ENCODE data around the gene SLC38A6. TPM values are rescaled to one million over a fixed set of nuclear protein-coding genes. Genes with fewer than 3 reads are reported as not detected.

Gene SLC38A6
- total and polyA plus RNA-seq, 7 experiments from 2014 or later, result 5.8 to 21.9 (median 14.5) TPM

- no peak overlapping the region for H3K27ac Mint-ChIP-seq
- no peaks in the 10 kb centered on the region for H3K4me1 ChIP-seq (ENCODE audit: control insufficient read depth in 2 of 2, insufficient read depth in 2 of 2, low read length in 2 of 2)
- H3K9me3 ChIP-seq (ENCODE audit: control insufficient read depth in 2 of 3, low read length in 3 of 3), result no peaks in the 10 kb centered on the region
- H3K27me3 Mint-ChIP-seq, result no peaks in the 10 kb centered on the region
- peaks cover 8 to 22% (median 14%) of the 10 kb centered on the region in 5 donors for H3K36me3 Mint-ChIP-seq
- H3K4me1 Mint-ChIP-seq, result peaks cover 0 to 9% (median 0%) of the 10 kb centered on the region in 7 donors
- no peak overlapping the region for H3K27ac ChIP-seq (ENCODE audit: low read depth, low read length)
- CTCF ChIA-PET, result no interaction called here
- no peaks in the 10 kb centered on the region for H3K27me3 ChIP-seq (ENCODE audit: control insufficient read depth in 2 of 2, insufficient read depth in 2 of 2, low read length in 2 of 2)
- no peak overlapping the region for H3K4me3 ChIP-seq (ENCODE audit: low read length)
- H3K9me3 Mint-ChIP-seq, result peaks cover 0 to 4% (median 0%) of the 10 kb centered on the region in 11 donors
- no peak for ATAC-seq
- no peak for DNase-seq
- POLR2A ChIA-PET, result no interaction called here
- H3K4me3 Mint-ChIP-seq, result no peak overlapping the region
- intact Hi-C loops (cut with micrococcal nuclease), result no loop called here
- H3K36me3 ChIP-seq (ENCODE audit: control insufficient read depth in 2 of 3, insufficient read depth in 3 of 3, low read length in 3 of 3), result no peaks in the 10 kb centered on the region
These were observed 34.3 kb upstream of the SLC38A6 start for GRCh38 chr14:60946773-60947172.

GRCh38 chr14:60951776-60952435 lies 29.1 kb upstream of the SLC38A6 start:
- Mint-ChIP-seq H3K36me3 (peaks cover 10 to 25% (median 16%) of the 10 kb centered on the region in 5 donors), H3K27ac (no peak overlapping the region), H3K9me3 (peaks cover 3 to 17% (median 15%) of the 10 kb centered on the region in 11 donors), H3K27me3 (no peaks in the 10 kb centered on the region), H3K4me3 (no peak overlapping the region), H3K4me1 (peaks cover 0 to 4% (median 0%) of the 10 kb centered on the region in 7 donors)
- POLR2A ChIA-PET, result no interaction called here
- no peak overlapping the region for H3K4me3 ChIP-seq (ENCODE audit: low read length)
- H3K27ac ChIP-seq (ENCODE audit: low read depth, low read length), result no peak overlapping the region
- DNase-seq (no peak), ATAC-seq (no peak)
- intact Hi-C loops (cut with micrococcal nuclease), result no loop called here
- peaks cover 0 to 6% (median 0%) of the 10 kb centered on the region in 3 experiments for H3K9me3 ChIP-seq (ENCODE audit: control insufficient read depth in 2 of 3, low read length in 3 of 3)
- CTCF ChIA-PET, result no interaction called here
- no peaks in the 10 kb centered on the region for H3K4me1 ChIP-seq (ENCODE audit: control insufficient read depth in 2 of 2, insufficient read depth in 2 of 2, low read length in 2 of 2)
- no peaks in the 10 kb centered on the region for H3K27me3 ChIP-seq (ENCODE audit: control insufficient read depth in 2 of 2, insufficient read depth in 2 of 2, low read length in 2 of 2)
- H3K36me3 ChIP-seq (ENCODE audit: control insufficient read depth in 2 of 3, insufficient read depth in 3 of 3, low read length in 3 of 3), result no peaks in the 10 kb centered on the region

GRCh38 chr14:60956202-60956601 lies 24.8 kb upstream of the SLC38A6 start:
- Mint-ChIP-seq H3K9me3 (peaks cover 12 to 53% (median 35%) of the 10 kb centered on the region in 11 donors), H3K4me1 (peaks cover 0 to 5% (median 0%) of the 10 kb centered on the region in 7 donors), H3K27ac (no peak overlapping the region), H3K36me3 (peaks cover 22 to 41% (median 40%) of the 10 kb centered on the region in 5 donors), H3K4me3 (no peak overlapping the region), H3K27me3 (no peaks in the 10 kb centered on the region)
- ChIA-PET POLR2A (no interaction called here), CTCF (no interaction called here)
- no peak for DNase-seq
- Histone ChIP-seq H3K4me1 (ENCODE audit: control insufficient read depth in 2 of 2, insufficient read depth in 2 of 2, low read length in 2 of 2) (no peaks in the 10 kb centered on the region), H3K4me3 (ENCODE audit: low read length) (no peak overlapping the region), H3K36me3 (ENCODE audit: control insufficient read depth in 2 of 3, insufficient read depth in 3 of 3, low read length in 3 of 3) (no peaks in the 10 kb centered on the region), H3K9me3 (ENCODE audit: control insufficient read depth in 2 of 3, low read length in 3 of 3) (peaks cover 0 to 26% (median 0%) of the 10 kb centered on the region in 3 experiments), H3K27ac (ENCODE audit: low read depth, low read length) (no peak overlapping the region), H3K27me3 (ENCODE audit: control insufficient read depth in 2 of 2, insufficient read depth in 2 of 2, low read length in 2 of 2) (no peaks in the 10 kb centered on the region)
- no peak for ATAC-seq
- intact Hi-C loops (cut with micrococcal nuclease), result no loop called here

- H3K27me3 ChIP-seq (ENCODE audit: control insufficient read depth in 2 of 2, insufficient read depth in 2 of 2, low read length in 2 of 2), result no peaks in the 10 kb centered on the region
- Mint-ChIP-seq H3K9me3 (peaks cover 12 to 53% (median 35%) of the 10 kb centered on the region in 11 donors), H3K4me3 (no peak overlapping the region), H3K36me3 (peaks cover 22 to 43% (median 42%) of the 10 kb centered on the region in 5 donors), H3K4me1 (peaks cover 0 to 5% (median 0%) of the 10 kb centered on the region in 7 donors), H3K27me3 (no peaks in the 10 kb centered on the region), H3K27ac (no peak overlapping the region)
- no peak for ATAC-seq
- H3K9me3 ChIP-seq (ENCODE audit: control insufficient read depth in 2 of 3, low read length in 3 of 3), result peaks cover 0 to 26% (median 0%) of the 10 kb centered on the region in 3 experiments
- DNase-seq, result no peak
- no peak overlapping the region for H3K27ac ChIP-seq (ENCODE audit: low read depth, low read length)
- H3K4me1 ChIP-seq (ENCODE audit: control insufficient read depth in 2 of 2, insufficient read depth in 2 of 2, low read length in 2 of 2), result no peaks in the 10 kb centered on the region
- H3K36me3 ChIP-seq (ENCODE audit: control insufficient read depth in 2 of 3, insufficient read depth in 3 of 3, low read length in 3 of 3), result no peaks in the 10 kb centered on the region
- CTCF ChIA-PET, result no interaction called here
- intact Hi-C loops (cut with micrococcal nuclease), result no loop called here
- POLR2A ChIA-PET, result no interaction called here
- no peak overlapping the region for H3K4me3 ChIP-seq (ENCODE audit: low read length)
These were observed 24.4 kb upstream of the SLC38A6 start for GRCh38 chr14:60956632-60957031.

GRCh38 chr14:60958146-60958545 lies 22.9 kb upstream of the SLC38A6 start:
- H3K9me3 Mint-ChIP-seq, result peaks cover 12 to 53% (median 35%) of the 10 kb centered on the region in 11 donors
- no peak overlapping the region for H3K27ac Mint-ChIP-seq
- no peak overlapping the region for H3K4me3 ChIP-seq (ENCODE audit: low read length)
- intact Hi-C loops (cut with micrococcal nuclease), result no loop called here
- peaks cover 22 to 44% (median 42%) of the 10 kb centered on the region in 5 donors for H3K36me3 Mint-ChIP-seq
- no peak overlapping the region for H3K27ac ChIP-seq (ENCODE audit: low read depth, low read length)
- no peaks in the 10 kb centered on the region for H3K27me3 ChIP-seq (ENCODE audit: control insufficient read depth in 2 of 2, insufficient read depth in 2 of 2, low read length in 2 of 2)
- H3K4me1 ChIP-seq (ENCODE audit: control insufficient read depth in 2 of 2, insufficient read depth in 2 of 2, low read length in 2 of 2), result no peaks in the 10 kb centered on the region
- ChIA-PET POLR2A (no interaction called here), CTCF (no interaction called here)
- peaks cover 0 to 26% (median 0%) of the 10 kb centered on the region in 3 experiments for H3K9me3 ChIP-seq (ENCODE audit: control insufficient read depth in 2 of 3, low read length in 3 of 3)
- DNase-seq (no peak), ATAC-seq (no peak)
- H3K4me3 Mint-ChIP-seq, result no peak overlapping the region
- H3K4me1 Mint-ChIP-seq, result peaks cover 0 to 5% (median 0%) of the 10 kb centered on the region in 7 donors
- H3K27me3 Mint-ChIP-seq, result no peaks in the 10 kb centered on the region
- no peaks in the 10 kb centered on the region for H3K36me3 ChIP-seq (ENCODE audit: control insufficient read depth in 2 of 3, insufficient read depth in 3 of 3, low read length in 3 of 3)

GRCh38 chr14:60963761-60964160 lies 17.3 kb upstream of the SLC38A6 start:
- H3K27me3 Mint-ChIP-seq, result no peaks in the 10 kb centered on the region
- H3K27ac Mint-ChIP-seq, result no peak overlapping the region
- peaks cover 0 to 6% (median 0%) of the 10 kb centered on the region in 3 experiments for H3K9me3 ChIP-seq (ENCODE audit: control insufficient read depth in 2 of 3, low read length in 3 of 3)
- no peaks in the 10 kb centered on the region for H3K36me3 ChIP-seq (ENCODE audit: control insufficient read depth in 2 of 3, insufficient read depth in 3 of 3, low read length in 3 of 3)
- ChIA-PET CTCF (no interaction called here), POLR2A (no interaction called here)
- no peak overlapping the region for H3K4me3 ChIP-seq (ENCODE audit: low read length)
- H3K9me3 Mint-ChIP-seq, result peaks cover 4 to 19% (median 11%) of the 10 kb centered on the region in 11 donors
- DNase-seq (no peak), ATAC-seq (no peak)
- no peaks in the 10 kb centered on the region for H3K4me1 ChIP-seq (ENCODE audit: control insufficient read depth in 2 of 2, insufficient read depth in 2 of 2, low read length in 2 of 2)
- H3K4me1 Mint-ChIP-seq, result peaks cover 0 to 8% (median 0%) of the 10 kb centered on the region in 7 donors
- peaks cover 5 to 35% (median 17%) of the 10 kb centered on the region in 5 donors for H3K36me3 Mint-ChIP-seq
- H3K4me3 Mint-ChIP-seq, result no peak overlapping the region
- intact Hi-C loops (cut with micrococcal nuclease), result no loop called here
- no peak overlapping the region for H3K27ac ChIP-seq (ENCODE audit: low read depth, low read length)
- H3K27me3 ChIP-seq (ENCODE audit: control insufficient read depth in 2 of 2, insufficient read depth in 2 of 2, low read length in 2 of 2), result no peaks in the 10 kb centered on the region

- no peak overlapping the region for H3K27ac ChIP-seq (ENCODE audit: low read depth, low read length)
- CTCF ChIA-PET, result no interaction called here
- no peaks in the 10 kb centered on the region for H3K4me1 ChIP-seq (ENCODE audit: control insufficient read depth in 2 of 2, insufficient read depth in 2 of 2, low read length in 2 of 2)
- DNase-seq (no peak), ATAC-seq (no peak)
- H3K36me3 ChIP-seq (ENCODE audit: control insufficient read depth in 2 of 3, insufficient read depth in 3 of 3, low read length in 3 of 3), result no peaks in the 10 kb centered on the region
- H3K27me3 ChIP-seq (ENCODE audit: control insufficient read depth in 2 of 2, insufficient read depth in 2 of 2, low read length in 2 of 2), result no peaks in the 10 kb centered on the region
- Mint-ChIP-seq H3K9me3 (peaks cover 0 to 9% (median 2%) of the 10 kb centered on the region in 11 donors), H3K27me3 (no peaks in the 10 kb centered on the region), H3K27ac (no peak overlapping the region), H3K36me3 (peaks cover 0 to 25% (median 10%) of the 10 kb centered on the region in 5 donors), H3K4me3 (no peak overlapping the region), H3K4me1 (peaks cover 0 to 8% (median 0%) of the 10 kb centered on the region in 7 donors)
- POLR2A ChIA-PET, result no interaction called here
- intact Hi-C loops (cut with micrococcal nuclease), result no loop called here
- no peak overlapping the region for H3K4me3 ChIP-seq (ENCODE audit: low read length)
- no peaks in the 10 kb centered on the region for H3K9me3 ChIP-seq (ENCODE audit: control insufficient read depth in 2 of 3, low read length in 3 of 3)
These were observed 16.1 kb upstream of the SLC38A6 start for GRCh38 chr14:60964904-60965303.

Measured in naive thymus-derived CD4-positive, alpha-beta T cell (primary cell).